GM21737 (cell line): Measurements from ENCODE around the gene GPC1.

Experiments
- ATAC-seq: cut with Tn5 transposase; IDR thresholded peaks from one replicate; pipeline ENCODE4 v1.9.1; 2021; ENCODE audit warnings: mild to moderate bottlenecking, moderate library complexity; ENCODE audit not compliant: unreplicated experiment

GPC1 gene

GRCh38 chr2:240464514-240465241, 29.2 kb downstream of the GPC1 start:
- ATAC-seq = no peak

- ATAC-seq = no peak
Measured at GRCh38 chr2:240465268-240465764, 29.9 kb downstream of the GPC1 start.

GRCh38 chr2:240465765-240466578, 30.5 kb downstream of the GPC1 start:
- ATAC-seq = no peak

- ATAC-seq = no peak
Measured at GRCh38 chr2:240466579-240467148, 31.2 kb downstream of the GPC1 start.

GRCh38 chr2:240467149-240467642, 31.7 kb downstream of the GPC1 start:
- no peak for ATAC-seq

GRCh38 chr2:240467659-240468302, 32.3 kb downstream of the GPC1 start:
- no peak for ATAC-seq

GRCh38 chr2:240468303-240469238, 33.1 kb downstream of the GPC1 start:
- no peak for ATAC-seq

- ATAC-seq = no peak
Measured at GRCh38 chr2:240469239-240469636, 33.8 kb downstream of the GPC1 start.

- no peak for ATAC-seq
Measured at GRCh38 chr2:240469740-240470139, 34.3 kb downstream of the GPC1 start.

GRCh38 chr2:240472078-240472790, 36.8 kb downstream of the GPC1 start:
- no peak for ATAC-seq

- ATAC-seq = no peak
Measured at GRCh38 chr2:240473211-240473610, 37.7 kb downstream of the GPC1 start.

GRCh38 chr2:240477916-240478315, 42.5 kb downstream of the GPC1 start:
- no peak for ATAC-seq

GRCh38 chr2:240478346-240479110, 43.1 kb downstream of the GPC1 start:
- ATAC-seq = no peak

GRCh38 chr2:240479111-240479501, 43.6 kb downstream of the GPC1 start:
- ATAC-seq = no peak

GRCh38 chr2:240480834-240481623, 45.6 kb downstream of the GPC1 start:
- no peak for ATAC-seq

GRCh38 chr2:240481720-240482119, 46.3 kb downstream of the GPC1 start:
- ATAC-seq = no peak

- no peak for ATAC-seq
Measured at GRCh38 chr2:240482141-240482540, 46.7 kb downstream of the GPC1 start.

GRCh38 chr2:240491483-240491882, 56.0 kb downstream of the GPC1 start:
- no peak for ATAC-seq
